Suprapubic skin (tissue), 4 donors: Measurements from ENCODE around the gene SLCO4A1.

Experiments
- POLR2A ChIP-seq, 2 donors: fragments of 450-650 bp; IDR thresholded peaks; one replicate each; pipeline ENCODE4 v1.6.1; 2017; ENCODE audit warnings: antibody characterized with exemption in 2 of 2, mild to moderate bottlenecking in 2 of 2, moderate library complexity in 2 of 2
- POLR2AphosphoS5 ChIP-seq, 3 donors: sonication (generic); formaldehyde crosslinking; IDR thresholded peaks; one replicate each; pipeline ENCODE4 v1.6.1; 2017; ENCODE audit warnings: antibody characterized with exemption in 3 of 3

- no peak for TF ChIP-seq POLR2AphosphoS5 (IDR thresholded peaks at IDR 0.05)
- no peak for TF ChIP-seq POLR2A (IDR thresholded peaks at IDR 0.05)
Measured at GRCh38 chr20:62696434-62696957, 54.2 kb downstream of the SLCO4A1 start.
